ENCODE measurements around the gene GRID1. TPM values are rescaled to one million over a fixed set of nuclear protein-coding genes. Genes with fewer than 3 reads are reported as not detected.

GRID1 gene
- total RNA-seq, 1 donor = not detected

DNA sequence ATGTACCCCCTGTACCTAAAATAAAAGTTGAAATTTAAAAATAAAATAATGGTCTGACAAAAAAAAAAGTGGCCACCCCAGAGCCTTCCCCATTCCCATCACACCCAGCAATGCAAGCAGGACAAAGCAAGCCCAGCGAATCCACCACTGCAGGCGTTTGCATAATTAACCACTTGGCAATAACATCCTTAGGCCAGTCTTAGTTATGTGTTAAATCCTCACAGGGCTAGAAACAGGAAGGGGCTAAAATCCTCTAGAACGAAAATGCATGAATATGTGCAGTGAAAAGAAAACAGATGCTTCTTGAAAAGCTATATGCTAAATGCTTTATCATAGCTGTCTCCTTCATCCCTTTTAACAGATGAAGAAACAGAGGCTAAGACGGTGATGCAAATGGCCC, 229.7 kb downstream of the GRID1 start:
- TF ChIP-seq, protein P1, sequence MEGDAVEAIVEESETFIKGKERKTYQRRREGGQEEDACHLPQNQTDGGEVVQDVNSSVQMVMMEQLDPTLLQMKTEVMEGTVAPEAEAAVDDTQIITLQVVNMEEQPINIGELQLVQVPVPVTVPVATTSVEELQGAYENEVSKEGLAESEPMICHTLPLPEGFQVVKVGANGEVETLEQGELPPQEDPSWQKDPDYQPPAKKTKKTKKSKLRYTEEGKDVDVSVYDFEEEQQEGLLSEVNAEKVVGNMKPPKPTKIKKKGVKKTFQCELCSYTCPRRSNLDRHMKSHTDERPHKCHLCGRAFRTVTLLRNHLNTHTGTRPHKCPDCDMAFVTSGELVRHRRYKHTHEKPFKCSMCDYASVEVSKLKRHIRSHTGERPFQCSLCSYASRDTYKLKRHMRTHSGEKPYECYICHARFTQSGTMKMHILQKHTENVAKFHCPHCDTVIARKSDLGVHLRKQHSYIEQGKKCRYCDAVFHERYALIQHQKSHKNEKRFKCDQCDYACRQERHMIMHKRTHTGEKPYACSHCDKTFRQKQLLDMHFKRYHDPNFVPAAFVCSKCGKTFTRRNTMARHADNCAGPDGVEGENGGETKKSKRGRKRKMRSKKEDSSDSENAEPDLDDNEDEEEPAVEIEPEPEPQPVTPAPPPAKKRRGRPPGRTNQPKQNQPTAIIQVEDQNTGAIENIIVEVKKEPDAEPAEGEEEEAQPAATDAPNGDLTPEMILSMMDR (IDR thresholded peaks at IDR 0.05; ENCODE audit: insufficient read depth, low read length) = no peak
- H3K4me3 ChIP-seq (ENCODE audit: low read depth, low read length) = no peak overlapping the region
- no peak for DNase-seq (ENCODE audit: low read depth)

DNA sequence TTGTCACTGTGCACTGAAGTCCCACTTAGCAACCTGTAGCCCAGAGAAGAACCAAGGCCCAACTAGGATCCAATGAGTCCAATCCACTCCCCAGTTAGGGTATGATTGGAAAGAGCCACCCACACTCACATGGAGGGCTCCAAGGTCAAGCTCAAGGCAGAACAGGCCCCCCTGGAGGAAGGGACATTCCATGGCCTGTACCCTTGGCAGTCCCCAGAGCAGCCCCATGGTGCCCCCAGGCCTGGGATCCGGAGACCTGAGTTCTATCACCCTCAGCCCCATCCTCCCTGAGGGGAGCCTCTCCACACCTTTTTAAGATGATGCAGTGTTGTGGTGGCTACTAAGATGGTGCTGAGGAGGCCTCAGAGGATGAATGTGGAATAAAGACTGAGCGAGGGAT, 231.4 kb downstream of the GRID1 start:
- TF ChIP-seq, protein P1 (IDR thresholded peaks at IDR 0.05; ENCODE audit: insufficient read depth, low read length) = no peak
- H3K4me3 ChIP-seq (ENCODE audit: low read depth, low read length) = no peak overlapping the region

DNA sequence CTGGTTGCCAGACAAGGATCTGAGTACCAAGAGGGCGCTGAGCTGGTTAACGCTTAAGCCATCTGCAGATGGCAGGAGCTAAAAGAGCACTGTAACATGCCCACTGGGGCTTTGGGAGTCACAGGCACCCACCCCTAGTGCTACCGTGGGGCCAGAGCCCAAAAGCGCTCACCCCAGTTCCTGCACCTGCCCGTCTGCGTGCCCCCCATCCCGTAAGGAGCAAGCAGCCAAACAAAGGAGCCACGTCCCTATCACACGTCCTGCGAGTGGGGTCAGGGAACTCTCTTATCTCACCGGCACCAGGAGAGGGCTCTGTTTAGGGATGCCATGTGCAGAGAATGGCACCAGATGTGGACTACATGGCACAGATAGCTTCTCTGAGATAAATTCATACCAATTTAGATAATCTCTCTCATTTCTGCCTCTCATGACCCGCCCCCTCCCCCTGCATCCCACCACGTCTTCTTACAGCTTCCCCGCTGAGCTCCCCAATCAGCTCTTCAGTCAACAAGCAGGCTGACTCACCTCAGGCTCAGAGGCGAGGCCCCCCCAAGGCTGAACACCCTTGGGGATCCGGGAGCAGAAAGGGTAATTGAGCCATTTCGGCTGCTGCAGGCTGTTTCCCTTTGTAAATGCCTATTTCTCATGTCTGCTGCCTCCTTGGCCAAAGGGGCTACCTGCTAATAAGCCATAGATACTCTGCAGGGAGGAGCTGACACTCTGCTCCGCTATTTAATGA, 235.7 kb downstream of the GRID1 start:
- TF ChIP-seq, protein P1 (IDR thresholded peaks at IDR 0.05; ENCODE audit: insufficient read depth, low read length) = no peak
- DNase-seq (ENCODE audit: low read depth) = no peak
- H3K4me3 ChIP-seq (ENCODE audit: low read depth, low read length) = no peak overlapping the region

More for the DNA sequence above, 231.4 kb downstream of the GRID1 start:
- no peak for DNase-seq (ENCODE audit: low read depth)

DNA sequence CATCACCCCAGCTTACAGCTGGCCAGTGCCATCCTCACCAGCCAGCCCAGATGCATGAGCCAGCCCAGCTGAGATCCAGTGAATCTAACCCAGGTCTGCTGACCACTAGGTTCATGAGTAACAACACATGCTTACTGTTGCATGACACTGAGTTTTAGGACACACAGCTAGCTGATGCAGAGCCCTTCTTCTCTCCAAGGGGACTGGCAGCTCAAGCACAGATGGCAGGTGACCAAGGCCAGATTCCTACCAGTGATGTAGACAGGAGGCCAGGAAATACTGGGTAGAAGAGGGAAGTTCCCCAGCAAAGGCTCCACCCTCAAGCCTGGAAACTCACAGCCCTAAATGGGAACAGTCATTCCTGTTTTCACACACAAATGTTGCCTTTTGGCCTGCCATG, 236.6 kb downstream of the GRID1 start:
- DNase-seq (ENCODE audit: low read depth) = no peak
- no peak overlapping the region for H3K4me3 ChIP-seq (ENCODE audit: low read depth, low read length)
- TF ChIP-seq, protein P1 (IDR thresholded peaks at IDR 0.05; ENCODE audit: insufficient read depth, low read length) = no peak

DNA sequence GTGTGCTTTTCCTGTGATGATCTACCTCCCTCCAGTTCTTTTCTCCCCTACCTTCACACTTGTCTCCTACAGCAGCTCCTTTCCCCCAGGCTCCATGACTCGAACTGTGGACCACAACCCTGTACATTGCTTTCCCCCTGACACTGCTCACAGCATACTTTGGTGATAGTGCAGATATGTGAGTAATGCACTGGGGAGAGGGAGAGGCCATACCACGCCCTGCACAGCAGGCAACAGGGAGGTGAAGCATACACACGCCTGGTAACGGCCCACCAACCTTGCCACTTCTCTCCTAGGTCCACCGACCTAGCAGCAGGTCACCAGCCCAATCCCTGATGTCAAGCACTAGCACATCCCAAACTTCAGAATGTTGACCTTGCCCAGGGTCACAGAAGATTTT, 238.2 kb downstream of the GRID1 start:
- no peak for DNase-seq (ENCODE audit: low read depth)
- no peak overlapping the region for H3K4me3 ChIP-seq (ENCODE audit: low read depth, low read length)
- TF ChIP-seq, protein P1 (IDR thresholded peaks at IDR 0.05; ENCODE audit: insufficient read depth, low read length) = no peak

DNA sequence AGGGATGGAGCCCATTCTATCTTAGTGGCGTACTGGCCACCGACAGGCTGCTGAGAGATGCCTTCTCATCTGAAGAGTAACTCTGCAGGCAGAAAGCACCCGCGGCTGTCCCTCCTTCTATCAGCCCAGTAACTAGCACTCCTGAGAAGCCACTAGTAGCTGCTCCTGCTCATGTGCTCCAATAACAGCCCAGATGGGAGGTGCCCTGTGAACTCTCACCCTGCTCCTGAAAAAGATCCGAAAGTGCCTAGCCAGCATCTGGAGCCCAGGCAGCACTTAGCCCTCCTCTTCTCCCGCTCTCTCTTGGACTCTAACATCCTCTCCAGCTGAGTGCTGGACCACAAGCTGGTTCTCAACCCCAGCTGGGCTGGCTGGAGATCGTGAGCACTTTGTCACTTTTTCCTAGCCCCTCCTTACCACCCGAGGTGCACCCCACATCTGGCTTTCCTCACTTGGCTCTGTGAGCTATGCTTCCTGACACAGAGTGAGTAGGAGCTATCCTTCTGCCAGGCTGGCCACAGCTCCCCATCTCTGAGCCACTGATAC, 239.2 kb downstream of the GRID1 start:
- DNase-seq (ENCODE audit: low read depth) = no peak
- TF ChIP-seq, protein P1 (IDR thresholded peaks at IDR 0.05; ENCODE audit: insufficient read depth, low read length) = no peak
- H3K4me3 ChIP-seq (ENCODE audit: low read depth, low read length) = no peak overlapping the region

All from fibroblast of the aortic adventitia (primary cell).